Panc1 (cell line): Measurements from ENCODE around the gene LRP1B.

Source experiments
- CTCF ChIP-seq: fragments of 450-650 bp; IDR thresholded peaks from 2 replicates; pipeline ENCODE4 v1.5.1; 2017; ENCODE audit warnings: mild to moderate bottlenecking
- POLR2AphosphoS5 ChIP-seq: IDR thresholded peaks from 2 replicates; pipeline ENCODE4 v1.6.1; 2012; ENCODE audit warnings: mild to moderate bottlenecking, low read depth, low read length, moderate library complexity
- TCF7L2 ChIP-seq: IDR thresholded peaks from 2 replicates; pipeline ENCODE4 v1.6.1; 2011; ENCODE audit warnings: mild to moderate bottlenecking, low read depth, low read length, inconsistent platforms

- TF ChIP-seq CTCF (no peak), POLR2AphosphoS5 (no peak), TCF7L2 (no peak)
Observed at GRCh38 chr2:141928476-141928875, 202.3 kb downstream of the LRP1B start.
